ACC112 (cell line): ENCODE measurements around the gene TFF2.

ENCODE experiments used
- H2AFZ ChIP-seq: fragments of 200-600 bp; sonication (generic); one replicate; pipeline ENCODE4 v1.6.0; 2017; ENCODE audit warnings: antibody characterized with exemption, low read length; ENCODE audit not compliant: unreplicated experiment
- H3K27ac ChIP-seq: fragments of 200-600 bp; sonication (generic); 2 replicates; pipeline ENCODE4 v1.5.1; 2014; ENCODE audit warnings: low read depth, mild to moderate bottlenecking, antibody characterized with exemption, low read length, moderate library complexity
- H3K27me3 ChIP-seq: fragments of 200-600 bp; sonication (generic); 2 replicates; pipeline ENCODE4 v1.6.1; 2014; ENCODE audit warnings: mild to moderate bottlenecking, antibody characterized with exemption, low read length, moderate library complexity, mixed read lengths; ENCODE audit not compliant: insufficient read depth
- H3K36me3 ChIP-seq: fragments of 200-600 bp; sonication (generic); 2 replicates; pipeline ENCODE4 v1.6.1; 2016; ENCODE audit warnings: mild to moderate bottlenecking, antibody characterized with exemption, low read length, moderate library complexity, mixed read lengths; ENCODE audit not compliant: insufficient read depth
- H3K4me1 ChIP-seq: fragments of 200-600 bp; sonication (generic); one replicate; pipeline ENCODE4 v1.6.1; 2016; ENCODE audit warnings: low read length, mixed read lengths; ENCODE audit not compliant: insufficient read depth, unreplicated experiment, control insufficient read depth
- H3K4me3 ChIP-seq: fragments of 200-600 bp; sonication (generic); 2 replicates; pipeline ENCODE4 v1.5.1; 2014; ENCODE audit warnings: mild to moderate bottlenecking, low read depth, low read length
- H3K79me2 ChIP-seq: fragments of 200-600 bp; sonication (generic); one replicate; pipeline ENCODE4 v1.6.0; 2016; ENCODE audit warnings: low read length; ENCODE audit not compliant: control insufficient read depth, unreplicated experiment, insufficient read depth

Gene TFF2, protein sequence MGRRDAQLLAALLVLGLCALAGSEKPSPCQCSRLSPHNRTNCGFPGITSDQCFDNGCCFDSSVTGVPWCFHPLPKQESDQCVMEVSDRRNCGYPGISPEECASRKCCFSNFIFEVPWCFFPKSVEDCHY

DNA sequence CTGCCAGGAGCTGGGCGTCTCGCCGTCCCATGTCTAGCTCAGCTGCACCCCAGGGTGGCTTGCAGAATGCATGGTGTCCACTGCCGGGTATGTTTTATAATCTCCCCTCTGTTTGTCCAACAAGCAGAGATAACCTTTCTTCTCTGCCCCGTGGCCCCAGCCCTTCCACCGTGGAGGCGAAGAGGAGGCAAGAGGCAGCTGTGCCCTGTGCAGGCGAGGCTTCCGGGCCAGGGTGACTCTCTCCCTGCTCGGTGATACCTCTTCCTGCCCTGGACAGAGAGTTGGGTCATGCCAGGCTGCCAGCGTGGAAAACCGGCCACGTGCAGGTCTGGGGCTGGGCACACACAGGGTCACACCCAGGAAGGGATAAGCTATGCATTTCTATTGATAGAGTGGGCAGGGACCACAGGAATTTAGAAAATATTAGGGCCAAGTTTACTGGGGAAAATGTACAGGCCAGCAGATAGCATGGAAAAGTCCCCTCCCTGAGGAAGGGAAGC, at the start of gene TFF2:
TFF2 (minus strand) TSS at position 68 of the 500 bp plus-strand sequence; CDS start at position 31, 37 bp downstream.
- no peak within 1 kb of the TSS for H3K27ac ChIP-seq
- H3K27me3 ChIP-seq: peaks cover 34% of the 10 kb centered on the region
- H3K4me1 ChIP-seq: no peaks in the 10 kb centered on the region
- H3K36me3 ChIP-seq: no peaks in the 10 kb centered on the region
- no peak within 1 kb of the TSS for H3K4me3 ChIP-seq
- H3K79me2 ChIP-seq: no peaks in the 10 kb centered on the region
- no peak within 1 kb of the TSS for H2AFZ ChIP-seq

DNA sequence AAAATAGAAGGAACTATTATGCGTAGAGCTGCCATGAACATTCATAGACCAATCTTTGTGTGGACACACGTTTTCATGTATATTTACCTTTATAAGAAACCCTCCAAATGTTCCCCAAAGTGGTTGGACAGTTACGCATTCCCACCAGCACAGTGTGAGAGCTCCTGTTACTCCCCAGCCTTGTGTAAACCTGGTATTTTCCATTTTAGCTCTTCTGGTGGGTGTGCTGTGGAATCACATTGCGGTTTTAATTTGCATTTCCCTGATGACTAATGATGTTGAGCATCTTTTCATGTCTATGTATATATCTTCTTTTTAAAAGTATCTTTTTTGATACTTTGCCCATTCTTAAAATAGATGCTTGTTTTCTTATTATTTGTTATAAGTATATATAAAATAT, 49.7 kb upstream of the TFF2 start:
- Histone ChIP-seq H3K4me3 (no peak overlapping the region), H3K27ac (no peak overlapping the region), H2AFZ (no peak overlapping the region), H3K27me3 (peaks cover 48% of the 10 kb centered on the region), H3K4me1 (no peaks in the 10 kb centered on the region), H3K36me3 (no peaks in the 10 kb centered on the region), H3K79me2 (no peaks in the 10 kb centered on the region)

DNA sequence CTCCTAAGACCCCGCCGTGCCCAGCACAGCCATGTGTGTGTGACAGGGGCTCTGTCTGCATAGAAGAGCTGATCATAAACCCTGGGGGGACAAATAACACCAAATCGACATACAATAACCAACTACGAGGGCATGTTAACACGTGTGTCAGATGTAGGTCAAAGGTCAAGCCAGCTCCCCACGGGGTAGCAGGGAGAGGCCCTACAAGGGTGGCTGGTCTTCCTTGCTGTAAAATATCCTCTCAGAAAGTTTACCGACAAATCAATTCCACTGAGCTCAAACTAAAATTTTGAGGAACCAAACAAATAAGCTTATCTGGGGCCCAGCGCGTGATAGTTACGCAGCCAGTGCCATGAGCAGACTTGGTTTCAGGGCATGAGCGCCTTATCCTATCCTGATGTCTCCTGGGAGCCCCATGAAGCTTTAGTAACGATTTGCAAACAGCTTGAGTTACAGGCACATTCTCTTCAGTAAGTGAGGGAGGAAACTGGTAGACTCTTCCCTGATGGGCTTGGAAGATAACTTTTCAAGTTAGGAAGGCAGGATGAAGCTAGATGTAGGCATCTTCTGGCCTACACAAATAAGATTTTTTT, 47.7 kb upstream of the TFF2 start:
- no peaks in the 10 kb centered on the region for H3K36me3 ChIP-seq

DNA sequence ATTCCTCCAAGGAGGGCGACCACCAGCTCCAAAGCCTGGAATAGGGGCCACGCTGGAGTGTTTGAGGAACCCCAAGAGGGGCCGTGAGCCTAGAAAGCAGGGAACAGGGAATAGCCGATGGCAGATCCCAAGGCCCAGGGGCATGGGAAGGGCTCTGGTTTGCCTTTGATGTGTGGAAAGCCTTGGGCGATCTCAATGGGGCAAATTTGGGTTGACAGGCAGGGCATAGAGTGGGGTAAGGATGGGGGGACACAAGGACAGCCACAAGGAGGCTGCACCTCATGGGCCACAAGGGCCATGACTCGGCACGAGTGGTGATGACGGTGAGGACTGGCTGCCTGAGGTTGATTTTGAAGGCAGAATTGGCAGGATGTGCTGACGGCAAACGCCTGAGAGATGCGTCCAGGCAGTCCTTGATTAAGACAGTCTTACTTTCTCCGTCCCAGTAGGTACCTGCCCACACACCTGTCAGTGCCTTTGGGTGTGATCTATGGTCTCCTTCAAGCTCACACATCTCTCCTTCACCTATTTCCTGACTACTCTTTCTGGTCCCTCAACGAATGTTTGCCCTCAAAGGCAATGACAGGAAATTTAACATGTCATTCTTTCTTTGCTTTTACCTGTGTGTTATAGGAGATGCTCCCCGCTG, 47.1 kb upstream of the TFF2 start:
- Histone ChIP-seq H3K4me1 (no peaks in the 10 kb centered on the region), H3K36me3 (no peaks in the 10 kb centered on the region), H2AFZ (no peak overlapping the region), H3K79me2 (no peaks in the 10 kb centered on the region), H3K27me3 (peaks cover 62% of the 10 kb centered on the region), H3K4me3 (no peak overlapping the region), H3K27ac (no peak overlapping the region)

More for the DNA sequence above, 47.7 kb upstream of the TFF2 start:
- no peaks in the 10 kb centered on the region for H3K79me2 ChIP-seq
- no peak overlapping the region for H2AFZ ChIP-seq
- H3K4me1 ChIP-seq: no peaks in the 10 kb centered on the region
- H3K4me3 ChIP-seq: no peak overlapping the region
- no peak overlapping the region for H3K27ac ChIP-seq
- H3K27me3 ChIP-seq: peaks cover 56% of the 10 kb centered on the region

DNA sequence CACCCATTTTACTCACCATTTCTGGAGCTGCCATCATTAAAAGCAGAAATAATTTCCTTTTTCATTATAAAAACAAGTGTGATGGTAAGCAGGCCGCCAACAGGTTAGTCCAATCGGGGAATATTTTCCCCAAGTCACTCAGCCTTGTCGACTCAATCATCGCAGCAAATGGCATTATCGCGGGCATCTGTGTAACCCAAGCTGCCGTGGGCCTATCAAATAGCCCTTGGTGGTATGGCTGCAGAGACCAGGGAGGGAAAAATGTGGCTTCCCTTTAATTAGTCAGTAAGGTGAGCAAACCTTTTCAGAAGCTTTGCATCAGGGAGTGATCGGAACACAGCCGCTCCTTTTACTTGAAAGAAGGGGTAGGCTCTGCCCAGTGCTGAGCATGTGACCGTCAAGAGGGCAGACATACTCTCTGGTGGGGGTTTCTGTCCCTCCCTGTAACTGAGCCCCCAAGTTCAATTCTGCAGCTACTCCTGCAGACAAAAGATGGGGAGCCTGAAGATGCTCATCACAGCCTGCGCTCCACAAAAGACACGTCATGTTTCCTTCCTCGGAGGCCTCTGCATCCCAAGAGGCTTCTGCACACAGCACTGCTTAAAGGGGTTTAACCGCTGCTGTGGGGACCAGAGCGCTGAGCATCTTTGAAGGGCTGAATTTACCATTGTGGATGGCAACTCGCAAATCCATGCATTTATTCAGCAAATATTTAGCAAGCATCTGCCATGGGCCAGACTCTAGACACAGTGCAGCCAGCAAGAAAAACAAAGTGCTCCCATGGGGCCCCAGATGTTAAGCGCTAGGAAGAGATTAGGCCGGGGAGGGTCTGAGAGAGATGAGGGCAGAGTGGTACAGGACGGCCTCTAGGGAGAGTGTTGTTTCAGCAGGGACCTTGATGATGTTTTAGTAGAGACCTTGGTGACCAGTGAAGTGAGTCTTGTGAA, 46.3 kb upstream of the TFF2 start:
- no peak overlapping the region for H2AFZ ChIP-seq
- no peaks in the 10 kb centered on the region for H3K4me1 ChIP-seq
- H3K79me2 ChIP-seq: no peaks in the 10 kb centered on the region
- H3K36me3 ChIP-seq: no peaks in the 10 kb centered on the region
- H3K27ac ChIP-seq: no peak overlapping the region
- no peak overlapping the region for H3K4me3 ChIP-seq
- H3K27me3 ChIP-seq: peaks cover 69% of the 10 kb centered on the region

DNA sequence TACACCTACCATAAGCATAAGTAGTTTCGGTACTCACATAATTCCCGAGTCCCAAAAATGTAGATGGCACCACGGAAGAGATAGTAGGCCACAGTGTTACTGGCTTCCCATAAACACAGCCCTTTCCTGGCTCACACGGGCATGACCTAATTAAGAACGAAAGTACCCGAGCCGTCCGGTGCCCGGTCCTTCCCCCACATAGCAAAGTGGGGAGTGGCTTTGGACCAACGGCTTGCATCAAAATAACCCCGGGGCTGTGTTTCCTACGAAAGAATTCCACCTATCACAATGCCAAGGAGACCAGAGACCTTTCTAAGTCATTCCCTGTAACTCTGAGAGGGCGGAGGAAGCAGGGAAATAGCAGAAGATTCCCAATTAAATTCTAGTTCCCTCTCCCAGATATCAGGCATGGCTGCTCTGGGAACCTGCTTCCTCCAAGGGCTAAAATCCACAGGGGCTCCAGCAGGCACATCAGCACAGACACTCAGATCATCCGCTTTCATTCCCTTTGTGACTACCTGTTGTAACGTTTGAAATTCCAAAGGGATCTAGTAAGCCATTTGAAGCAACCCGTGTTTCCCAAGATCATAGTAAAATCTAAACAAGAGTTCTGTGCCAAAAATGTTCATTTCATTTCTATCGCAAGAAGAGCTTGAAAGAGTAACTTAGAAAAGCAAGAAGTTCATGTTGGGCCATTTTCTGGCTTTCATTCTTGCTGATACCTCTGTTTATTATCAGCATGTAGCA, 45.3 kb upstream of the TFF2 start, which contains the start of gene TMPRSS3:
TMPRSS3 (minus strand) TSS at position 148 of the 747 bp plus-strand sequence. CDS start 635 bp downstream, outside the sequence.
- Histone ChIP-seq H3K36me3 (no peaks in the 10 kb centered on the region), H3K27me3 (peaks cover 73% of the 10 kb centered on the region), H3K4me1 (no peaks in the 10 kb centered on the region), H3K4me3 (no peak within 1 kb of the TSS), H2AFZ (no peak within 1 kb of the TSS), H3K27ac (no peak within 1 kb of the TSS), H3K79me2 (no peaks in the 10 kb centered on the region)

DNA sequence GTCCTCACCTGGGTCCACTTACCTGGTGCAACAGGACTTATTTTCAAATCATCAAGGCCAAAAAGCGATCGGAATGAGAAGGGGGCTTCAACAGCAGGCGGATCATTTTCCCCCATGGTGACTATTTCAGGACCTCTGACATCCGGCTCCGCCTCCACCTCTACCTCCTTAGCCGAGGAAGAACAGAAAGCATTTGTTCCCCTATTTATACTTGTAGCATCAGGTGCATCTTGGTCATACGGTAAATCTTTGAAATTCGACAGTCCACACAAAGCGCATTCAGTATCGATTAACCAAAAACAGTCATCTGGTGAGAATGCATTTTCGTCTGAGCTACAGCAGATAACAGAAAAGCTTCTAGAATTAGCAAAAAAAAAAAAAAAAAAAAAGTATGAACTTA, 44.5 kb upstream of the TFF2 start:
- H3K27me3 ChIP-seq: peaks cover 80% of the 10 kb centered on the region
- H3K27ac ChIP-seq: no peak overlapping the region
- H2AFZ ChIP-seq: no peak overlapping the region
- no peak overlapping the region for H3K4me3 ChIP-seq
- H3K79me2 ChIP-seq: no peaks in the 10 kb centered on the region
- no peaks in the 10 kb centered on the region for H3K36me3 ChIP-seq
- H3K4me1 ChIP-seq: no peaks in the 10 kb centered on the region

DNA sequence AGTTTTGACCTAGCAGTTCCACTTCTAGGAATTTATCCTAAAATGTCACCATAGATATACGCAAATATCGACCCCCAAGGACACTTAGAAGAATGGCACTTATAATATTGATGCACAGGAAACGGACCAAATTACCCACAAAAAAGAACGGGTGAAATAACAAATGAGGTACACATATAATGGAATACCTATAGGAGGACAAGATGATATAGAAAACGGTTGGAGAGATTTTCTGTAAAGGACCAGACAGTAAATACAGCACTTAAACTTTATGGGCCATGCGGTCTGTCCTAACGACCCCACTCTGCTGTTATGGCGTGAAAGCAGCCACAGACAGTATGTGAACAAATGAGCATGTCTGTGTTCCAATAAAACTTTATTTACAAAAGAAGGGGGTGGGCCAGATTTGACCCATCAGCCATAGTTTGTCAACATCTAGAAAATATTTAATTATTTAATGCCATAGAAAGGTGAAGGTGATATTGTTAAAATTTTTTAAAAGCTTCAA, 42.7 kb upstream of the TFF2 start:
- Histone ChIP-seq H3K4me1 (no peaks in the 10 kb centered on the region), H3K4me3 (no peak overlapping the region), H3K27ac (no peak overlapping the region), H3K79me2 (no peaks in the 10 kb centered on the region), H3K36me3 (no peaks in the 10 kb centered on the region), H2AFZ (no peak overlapping the region), H3K27me3 (peaks cover 95% of the 10 kb centered on the region)

DNA sequence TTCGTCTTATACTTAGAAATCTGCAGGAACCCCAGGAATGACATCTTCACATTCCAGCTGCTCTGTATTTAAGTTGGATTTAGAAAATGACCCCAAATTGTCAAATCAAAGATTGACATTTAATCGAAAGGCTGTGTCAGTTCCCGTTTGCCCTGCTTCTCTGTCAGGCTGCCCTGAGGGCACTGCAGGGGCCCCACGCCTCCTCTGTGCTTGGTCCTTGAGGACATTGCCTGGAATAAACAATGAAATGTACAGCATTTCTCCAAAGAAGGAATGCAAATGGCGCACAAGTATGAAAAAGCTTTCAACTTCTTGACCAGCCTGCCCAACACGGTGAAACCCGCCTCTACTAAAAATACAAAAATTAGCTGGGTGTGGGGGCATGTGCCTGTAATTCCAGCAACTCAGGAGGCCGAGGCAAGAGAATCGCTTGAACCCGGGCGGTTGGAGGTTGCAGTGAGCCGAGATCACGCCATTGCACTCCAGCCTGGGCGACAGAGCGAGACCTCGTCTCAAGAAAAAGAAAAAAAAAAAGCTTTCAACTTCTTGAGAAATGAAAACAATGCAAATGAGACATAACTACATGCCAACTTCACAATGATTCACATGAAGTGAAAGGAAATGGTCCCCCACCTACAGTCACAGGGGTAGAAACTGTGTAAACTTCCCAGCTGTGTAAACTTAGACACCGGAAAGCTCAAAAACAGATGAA, 42.1 kb upstream of the TFF2 start:
- no peaks in the 10 kb centered on the region for H3K36me3 ChIP-seq
- H3K27me3 ChIP-seq: peaks cover 95% of the 10 kb centered on the region
- no peak overlapping the region for H3K27ac ChIP-seq
- H3K4me3 ChIP-seq: no peak overlapping the region
- H3K79me2 ChIP-seq: no peaks in the 10 kb centered on the region
- H3K4me1 ChIP-seq: no peaks in the 10 kb centered on the region
- no peak overlapping the region for H2AFZ ChIP-seq
